ENCODE data around the gene ADAM12.

GRCh38 chr10:126161691-126162090 lies 226.6 kb downstream of the ADAM12 start:
- TF ChIP-seq EZH2 (IDR thresholded peaks at IDR 0.05) (no peak), FOXP2 (optimal IDR thresholded peaks at IDR 0.05; ENCODE audit: control extremely low read depth, extremely low read length, insufficient read depth) (no peak)

Measured in SK-N-MC (cell line).